CD4-positive, alpha-beta T cell treated with Interleukin-10 for 1 hour (primary cell): Measurements from ENCODE around the gene HSDL1.

Experiments
- DNase-seq: peaks from one replicate; pipeline ENCODE4 v3.0.0-alpha.2; 2020

HSDL1 gene

GRCh38 chr16:84105301-84105815 lies 39.6 kb downstream of the HSDL1 start:
- no peak for DNase-seq

GRCh38 chr16:84104231-84104630 lies 40.7 kb downstream of the HSDL1 start:
- no peak for DNase-seq

GRCh38 chr16:84103678-84104077 lies 41.3 kb downstream of the HSDL1 start:
- DNase-seq: no peak

- no peak for DNase-seq
Observed at GRCh38 chr16:84098939-84099338, 46.0 kb downstream of the HSDL1 start.

- no peak for DNase-seq
Observed at GRCh38 chr16:84096447-84097005, 48.5 kb downstream of the HSDL1 start.

GRCh38 chr16:84095466-84095865 lies 49.5 kb downstream of the HSDL1 start:
- no peak for DNase-seq

GRCh38 chr16:84093879-84094270 lies 51.1 kb downstream of the HSDL1 start:
- no peak for DNase-seq

- DNase-seq: no peak
Observed at GRCh38 chr16:84093120-84093878, 51.7 kb downstream of the HSDL1 start.

- no peak for DNase-seq
Observed at GRCh38 chr16:84091460-84091859, 53.5 kb downstream of the HSDL1 start.

- no peak for DNase-seq
Observed at GRCh38 chr16:84090211-84090610, 54.8 kb downstream of the HSDL1 start.

GRCh38 chr16:84088695-84089395 lies 56.1 kb downstream of the HSDL1 start:
- DNase-seq: peak; percentile 39

- no peak for DNase-seq
Observed at GRCh38 chr16:84087466-84088151, 57.4 kb downstream of the HSDL1 start.

- DNase-seq: no peak
Observed at GRCh38 chr16:84087001-84087400, 58.0 kb downstream of the HSDL1 start.

- no peak for DNase-seq
Observed at GRCh38 chr16:84086341-84086740, 58.6 kb downstream of the HSDL1 start.

GRCh38 chr16:84085773-84086172 lies 59.2 kb downstream of the HSDL1 start:
- no peak for DNase-seq

GRCh38 chr16:84085271-84085667 lies 59.7 kb downstream of the HSDL1 start:
- DNase-seq: no peak

- DNase-seq: peak; percentile 77
Observed at GRCh38 chr16:84084570-84085270, 60.3 kb downstream of the HSDL1 start.

GRCh38 chr16:84082835-84083569 lies 62.0 kb downstream of the HSDL1 start:
- no peak for DNase-seq

GRCh38 chr16:84082110-84082509 lies 62.9 kb downstream of the HSDL1 start:
- DNase-seq: no peak

- no peak for DNase-seq
Observed at GRCh38 chr16:84081446-84081989, 63.5 kb downstream of the HSDL1 start.

GRCh38 chr16:84080813-84081212 lies 64.2 kb downstream of the HSDL1 start:
- DNase-seq: no peak

GRCh38 chr16:84080378-84080777 lies 64.6 kb downstream of the HSDL1 start:
- no peak for DNase-seq
